ENCODE results near the gene GATAD2B.

DNA sequence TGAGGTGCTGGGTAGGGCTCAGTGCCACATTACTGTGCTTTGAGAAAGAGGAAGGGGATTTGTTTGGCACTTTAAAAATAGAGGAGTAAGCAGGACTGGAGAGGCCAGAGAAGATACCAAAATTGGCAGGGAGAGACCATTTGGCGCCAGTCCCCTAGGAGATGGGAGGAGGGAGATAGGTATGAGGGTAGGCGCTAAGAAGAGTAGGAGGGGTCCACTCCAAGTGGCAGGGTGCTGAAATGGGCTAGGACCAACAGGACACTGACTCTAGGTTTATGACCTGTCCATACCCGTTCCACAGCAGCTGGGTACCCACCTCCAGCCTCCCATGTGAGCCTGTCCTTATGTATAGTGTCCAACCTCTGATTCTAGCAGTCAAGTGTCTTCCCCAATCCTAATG, 36.7 kb upstream of the GATAD2B start:
- TF ChIP-seq, protein P1, sequence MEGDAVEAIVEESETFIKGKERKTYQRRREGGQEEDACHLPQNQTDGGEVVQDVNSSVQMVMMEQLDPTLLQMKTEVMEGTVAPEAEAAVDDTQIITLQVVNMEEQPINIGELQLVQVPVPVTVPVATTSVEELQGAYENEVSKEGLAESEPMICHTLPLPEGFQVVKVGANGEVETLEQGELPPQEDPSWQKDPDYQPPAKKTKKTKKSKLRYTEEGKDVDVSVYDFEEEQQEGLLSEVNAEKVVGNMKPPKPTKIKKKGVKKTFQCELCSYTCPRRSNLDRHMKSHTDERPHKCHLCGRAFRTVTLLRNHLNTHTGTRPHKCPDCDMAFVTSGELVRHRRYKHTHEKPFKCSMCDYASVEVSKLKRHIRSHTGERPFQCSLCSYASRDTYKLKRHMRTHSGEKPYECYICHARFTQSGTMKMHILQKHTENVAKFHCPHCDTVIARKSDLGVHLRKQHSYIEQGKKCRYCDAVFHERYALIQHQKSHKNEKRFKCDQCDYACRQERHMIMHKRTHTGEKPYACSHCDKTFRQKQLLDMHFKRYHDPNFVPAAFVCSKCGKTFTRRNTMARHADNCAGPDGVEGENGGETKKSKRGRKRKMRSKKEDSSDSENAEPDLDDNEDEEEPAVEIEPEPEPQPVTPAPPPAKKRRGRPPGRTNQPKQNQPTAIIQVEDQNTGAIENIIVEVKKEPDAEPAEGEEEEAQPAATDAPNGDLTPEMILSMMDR (IDR thresholded peaks at IDR 0.05) = no peak
- TF ChIP-seq POLR2A (IDR thresholded peaks at IDR 0.05) = no peak
